Duodenal mucosa (tissue), 2 donors: ENCODE measurements around the gene TRPV6.

Experiments used
- H3K27ac ChIP-seq: one replicate; pipeline ENCODE4 v1.7.0; 2013; ENCODE audit warnings: low read depth, low read length
- H3K27me3 ChIP-seq, 2 donors: one replicate each; pipeline ENCODE4 v1.7.0; 2013; ENCODE audit warnings: low read length in 2 of 2, control low read depth in 1 of 2; ENCODE audit not compliant: insufficient read depth in 2 of 2, control insufficient read depth in 1 of 2
- H3K36me3 ChIP-seq, 2 donors: one replicate each; pipeline ENCODE4 v1.7.0; 2013; ENCODE audit warnings: low read length in 2 of 2, control low read depth in 1 of 2; ENCODE audit not compliant: insufficient read depth in 2 of 2, control insufficient read depth in 1 of 2
- H3K4me1 ChIP-seq, 2 donors: one replicate each; pipeline ENCODE4 v1.7.0; 2013; ENCODE audit warnings: low read length in 2 of 2, control low read depth in 1 of 2; ENCODE audit not compliant: insufficient read depth in 2 of 2, control insufficient read depth in 1 of 2
- H3K4me3 ChIP-seq, 2 donors: one replicate each; pipeline ENCODE4 v1.7.0; 2013; ENCODE audit warnings: low read length in 2 of 2, low read depth in 1 of 2
- H3K9ac ChIP-seq, 2 donors: one replicate each; pipeline ENCODE4 v1.7.0; 2013; ENCODE audit warnings: low read length in 2 of 2, low read depth in 1 of 2
- H3K9me3 ChIP-seq, 2 donors: one replicate each; pipeline ENCODE4 v1.7.0; 2013; ENCODE audit warnings: low read length in 2 of 2, control low read depth in 1 of 2; ENCODE audit not compliant: control insufficient read depth in 1 of 2

Gene TRPV6

DNA sequence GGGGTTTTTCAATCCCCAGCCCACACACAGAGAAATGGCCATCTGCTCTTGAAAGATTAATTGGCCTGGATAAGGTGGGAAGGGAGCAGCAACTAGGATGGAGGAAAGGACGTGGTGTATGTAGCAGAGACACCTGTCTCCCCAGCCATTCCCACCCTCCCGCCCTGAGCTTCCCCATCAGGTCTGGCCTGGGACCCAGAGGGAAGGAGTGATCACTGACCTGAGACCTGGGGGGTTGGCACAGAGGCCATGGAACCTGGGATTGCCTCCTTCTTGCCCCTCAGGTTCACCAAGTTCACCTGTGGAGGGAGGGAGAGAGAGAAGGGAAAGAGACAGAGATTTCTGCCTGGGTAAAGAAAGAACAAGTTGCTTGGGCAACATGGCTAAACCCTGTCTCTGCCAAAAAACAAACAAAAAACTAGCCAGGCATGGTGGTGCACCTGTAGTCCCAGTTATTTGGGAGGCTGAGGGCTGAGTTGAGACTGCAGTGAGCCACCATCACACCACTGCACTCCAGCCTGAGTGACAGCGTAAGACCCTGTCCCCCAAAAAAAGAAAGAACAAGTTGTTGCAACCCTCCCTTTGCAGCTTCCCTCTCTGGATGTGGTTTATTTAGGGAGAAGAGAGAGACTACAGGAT is 11.3 kb upstream of the TRPV6 start:
- no peak overlapping the region for H3K9ac ChIP-seq

DNA sequence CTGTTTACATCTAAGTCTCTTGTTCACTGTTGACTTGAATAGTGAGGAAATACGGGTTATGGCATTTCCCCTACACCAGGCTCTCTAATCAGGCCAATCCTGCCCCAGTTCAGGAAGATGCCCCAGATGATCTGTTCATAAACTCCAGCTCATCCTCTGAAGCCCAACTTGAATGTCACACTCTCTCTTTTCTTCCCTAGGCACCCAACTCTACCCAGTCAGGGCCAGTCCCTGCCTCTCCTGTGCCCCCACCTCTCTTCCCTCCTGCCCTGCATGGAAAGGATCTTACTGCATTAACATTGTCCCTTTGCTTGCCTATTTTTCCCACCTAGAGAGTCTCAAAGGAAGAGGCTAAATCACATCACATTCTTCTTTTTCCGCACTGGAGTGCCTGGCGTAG is 10.6 kb upstream of the TRPV6 start:
- Histone ChIP-seq H3K9me3 (no peaks in the 10 kb centered on the region), H3K27me3 (no peaks in the 10 kb centered on the region), H3K4me3 (no peak overlapping the region), H3K36me3 (no peaks in the 10 kb centered on the region), H3K4me1 (peaks cover 34 to 36% of the 10 kb centered on the region in 2 donors), H3K27ac (no peak overlapping the region), H3K9ac (no peak overlapping the region)

More for the DNA sequence above, 11.3 kb upstream of the TRPV6 start:
- H3K27me3 ChIP-seq = no peaks in the 10 kb centered on the region
- H3K4me3 ChIP-seq = no peak overlapping the region
- H3K27ac ChIP-seq = no peak overlapping the region
- H3K9me3 ChIP-seq = no peaks in the 10 kb centered on the region
- H3K36me3 ChIP-seq = no peaks in the 10 kb centered on the region
- H3K4me1 ChIP-seq = peaks cover 32% of the 10 kb centered on the region in 2 donors

DNA sequence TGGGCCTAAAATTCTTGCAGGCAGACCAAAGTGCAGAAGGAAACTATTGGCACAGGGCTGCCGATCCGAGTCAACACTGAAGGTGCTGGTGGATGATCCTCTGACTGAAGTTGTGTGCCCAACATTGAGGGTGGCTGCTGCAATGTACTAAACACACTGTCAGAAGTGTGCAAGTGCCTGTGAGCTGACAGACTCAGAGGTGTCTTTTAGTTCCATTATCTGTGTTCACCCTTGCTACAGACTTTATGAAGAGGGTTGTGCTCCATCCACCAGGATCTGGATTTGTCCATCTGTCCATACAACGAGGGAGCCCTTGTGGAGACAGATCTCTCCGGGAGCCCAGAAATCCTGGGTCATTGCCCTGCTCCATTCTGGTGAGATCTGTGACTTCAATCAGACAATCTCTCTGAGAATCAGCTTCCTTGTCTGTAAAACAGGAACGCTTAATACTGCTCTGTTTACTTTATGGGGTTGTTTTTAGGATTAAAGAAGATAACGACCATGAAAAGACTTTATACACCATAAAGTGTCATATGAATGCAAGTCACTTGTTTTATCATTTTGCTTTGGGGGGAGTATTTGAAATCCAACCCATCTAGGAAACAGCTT is 9.5 kb upstream of the TRPV6 start:
- no peaks in the 10 kb centered on the region for H3K36me3 ChIP-seq
- no peak overlapping the region for H3K9ac ChIP-seq
- H3K4me1 ChIP-seq = peaks cover 39 to 46% of the 10 kb centered on the region in 2 donors
- peaks cover 0 to 8% of the 10 kb centered on the region in 2 donors for H3K27me3 ChIP-seq
- no peak overlapping the region for H3K27ac ChIP-seq
- no peak overlapping the region for H3K4me3 ChIP-seq
- H3K9me3 ChIP-seq = no peaks in the 10 kb centered on the region

DNA sequence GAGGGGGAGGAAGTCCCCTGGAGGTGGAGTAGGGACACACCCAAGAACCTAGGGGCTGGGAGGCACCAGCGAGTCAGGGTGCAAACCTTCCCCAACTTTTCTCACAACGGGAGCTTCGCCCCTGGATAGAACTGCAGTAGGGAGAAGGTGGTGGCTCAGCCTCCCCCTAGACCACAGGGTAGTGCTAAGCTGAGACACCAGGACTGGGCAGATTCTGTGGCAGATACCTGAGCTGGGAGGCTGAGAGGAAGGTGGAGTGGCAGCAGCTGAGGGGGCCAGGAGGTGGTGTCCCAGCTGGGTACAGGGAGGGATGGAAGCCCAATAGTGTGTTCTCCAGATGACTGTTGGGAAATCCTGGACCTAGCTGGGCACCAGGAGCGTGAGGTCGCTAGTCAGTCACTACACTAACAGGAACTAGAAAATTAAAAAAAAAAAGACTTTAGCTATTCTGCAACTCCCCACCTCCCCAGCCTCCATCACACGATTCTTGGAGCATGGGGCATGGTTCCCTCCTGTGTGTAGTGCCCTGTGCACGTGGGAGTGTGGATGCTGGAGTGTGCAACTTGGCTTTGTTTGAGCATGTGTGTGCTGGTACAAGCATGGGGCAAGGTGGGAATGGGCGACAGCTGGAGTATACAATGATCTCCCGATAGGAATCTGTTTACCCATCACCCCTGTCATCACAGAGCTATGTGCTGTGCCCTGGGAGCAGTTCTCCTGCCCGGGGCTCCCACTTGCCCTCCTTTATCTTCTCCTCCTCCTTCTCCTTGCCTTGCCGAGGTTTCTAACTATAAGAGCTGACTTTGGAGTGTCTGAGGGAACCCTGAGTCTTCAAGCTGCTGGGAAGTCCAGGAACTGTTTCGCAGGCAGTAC is 8.8 kb upstream of the TRPV6 start:
- Histone ChIP-seq H3K4me1 (peaks cover 43 to 50% of the 10 kb centered on the region in 2 donors), H3K27ac (no peak overlapping the region), H3K27me3 (peaks cover 0 to 8% of the 10 kb centered on the region in 2 donors), H3K9ac (no peak overlapping the region), H3K4me3 (no peak overlapping the region), H3K36me3 (no peaks in the 10 kb centered on the region), H3K9me3 (no peaks in the 10 kb centered on the region)

GRCh38 chr7:142892951-142893350 is 7.4 kb upstream of the TRPV6 start:
- H3K27ac ChIP-seq = no peak overlapping the region

DNA sequence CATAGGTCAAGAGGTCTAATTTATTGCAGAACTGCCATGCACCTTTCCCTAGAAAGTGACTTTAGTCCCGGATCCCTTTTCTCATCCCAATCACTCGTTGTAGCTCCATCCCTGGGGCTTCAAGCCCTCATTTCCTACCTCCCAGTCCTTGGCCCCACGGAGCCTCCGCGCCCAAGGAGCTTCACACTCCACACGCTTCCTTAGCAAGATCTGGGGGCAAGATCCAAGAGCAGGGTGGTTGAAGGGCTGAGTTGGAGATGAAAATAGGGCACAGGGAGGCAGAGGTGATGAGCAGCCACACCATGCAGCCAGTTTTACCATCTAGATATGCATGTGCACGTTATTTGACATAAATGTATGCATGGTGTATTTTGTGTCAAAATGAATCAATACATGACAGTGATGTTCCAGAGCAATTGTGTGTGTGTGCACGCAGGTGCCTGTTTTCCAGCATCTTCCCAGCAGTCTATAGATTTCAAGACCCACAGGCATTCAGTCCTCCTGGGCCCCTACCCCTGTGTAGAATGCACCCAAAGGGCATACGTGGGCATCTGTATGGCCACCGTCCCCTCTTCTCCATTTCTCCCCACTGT is 6.0 kb upstream of the TRPV6 start:
- H3K36me3 ChIP-seq = no peaks in the 10 kb centered on the region
- H3K4me3 ChIP-seq = no peak overlapping the region
- no peak overlapping the region for H3K27ac ChIP-seq
- H3K9me3 ChIP-seq = no peaks in the 10 kb centered on the region
- peaks cover 0 to 8% of the 10 kb centered on the region in 2 donors for H3K27me3 ChIP-seq
- no peak overlapping the region for H3K9ac ChIP-seq
- H3K4me1 ChIP-seq = peaks cover 54% of the 10 kb centered on the region in 2 donors

More at GRCh38 chr7:142892951-142893350, 7.4 kb upstream of the TRPV6 start:
- H3K4me1 ChIP-seq = peaks cover 40 to 46% of the 10 kb centered on the region in 2 donors
- no peaks in the 10 kb centered on the region for H3K9me3 ChIP-seq
- no peak overlapping the region for H3K4me3 ChIP-seq
- no peak overlapping the region for H3K9ac ChIP-seq
- no peaks in the 10 kb centered on the region for H3K36me3 ChIP-seq
- H3K27me3 ChIP-seq = peaks cover 0 to 8% of the 10 kb centered on the region in 2 donors

DNA sequence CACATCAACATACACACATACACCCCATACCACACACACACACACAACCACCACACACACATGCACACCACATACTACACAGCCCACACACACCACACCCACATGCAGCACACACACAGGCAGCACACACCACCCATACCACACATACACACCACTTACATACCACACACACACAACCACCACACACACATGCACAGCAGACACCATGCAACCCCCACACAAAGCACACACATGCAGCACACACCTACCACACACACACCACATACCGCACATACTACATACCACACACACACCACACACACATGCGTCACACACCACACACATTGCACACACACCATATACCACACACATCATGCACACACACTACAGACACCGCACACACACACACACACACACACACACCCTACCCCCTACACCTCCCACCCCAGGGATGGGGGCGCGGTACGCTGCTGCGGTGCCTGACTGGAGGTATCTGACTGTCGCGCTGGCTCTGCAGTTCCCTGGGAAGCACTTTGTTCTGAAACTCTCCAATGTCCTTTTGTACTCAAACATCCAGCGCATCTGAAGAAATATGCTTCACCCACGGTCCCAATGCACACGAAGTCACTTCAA is 5.4 kb upstream of the TRPV6 start:
- H3K4me3 ChIP-seq = no peak overlapping the region
- peaks cover 54 to 59% of the 10 kb centered on the region in 2 donors for H3K4me1 ChIP-seq
- no peak overlapping the region for H3K9ac ChIP-seq
- no peaks in the 10 kb centered on the region for H3K9me3 ChIP-seq
- H3K27ac ChIP-seq = no peak overlapping the region
- H3K36me3 ChIP-seq = no peaks in the 10 kb centered on the region
- peaks cover 0 to 8% of the 10 kb centered on the region in 2 donors for H3K27me3 ChIP-seq

- Histone ChIP-seq H3K9ac (no peak overlapping the region), H3K27ac (no peak overlapping the region), H3K9me3 (no peaks in the 10 kb centered on the region), H3K4me1 (peaks cover 46 to 53% of the 10 kb centered on the region in 2 donors), H3K4me3 (no peak overlapping the region), H3K27me3 (peaks cover 0 to 8% of the 10 kb centered on the region in 2 donors), H3K36me3 (no peaks in the 10 kb centered on the region)
Observed at GRCh38 chr7:142889816-142890215, 4.3 kb upstream of the TRPV6 start.

DNA sequence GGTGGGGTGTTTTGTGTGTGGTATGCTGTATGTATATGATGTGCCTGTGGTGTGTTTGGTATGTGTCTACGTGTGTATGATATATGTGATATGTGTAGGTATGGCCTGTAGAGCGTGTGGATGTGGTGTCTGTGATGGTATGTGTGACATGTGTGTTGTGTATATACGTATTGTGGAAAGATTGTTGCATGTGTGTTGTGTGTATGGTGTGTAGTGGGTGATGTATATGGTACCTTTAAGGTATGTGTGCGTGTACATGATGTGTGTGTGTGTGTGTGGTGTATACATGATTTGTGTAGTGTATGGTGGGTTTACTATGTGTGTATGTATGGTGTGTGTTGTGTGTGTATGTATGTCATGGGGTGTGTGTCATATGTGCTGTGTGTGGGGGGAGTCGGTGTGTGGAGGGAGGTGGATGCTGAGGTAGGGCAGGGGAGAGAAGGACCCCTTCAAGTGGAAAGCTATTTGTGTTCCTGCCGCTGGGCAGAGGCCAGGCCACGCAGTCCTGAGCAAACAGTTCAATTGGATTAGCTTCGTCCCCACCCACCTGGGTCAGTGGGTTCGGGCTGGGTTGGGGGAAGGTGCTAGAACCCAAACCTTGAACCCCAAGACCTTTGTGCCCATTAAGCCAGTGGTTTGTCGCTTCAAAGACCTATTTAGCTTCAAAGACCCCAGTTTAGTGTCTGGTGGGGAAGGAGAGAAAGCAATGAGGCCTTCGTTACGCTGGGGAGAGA is 1.9 kb upstream of the TRPV6 start:
- Histone ChIP-seq H3K9ac (no peak overlapping the region), H3K27me3 (peaks cover 0 to 8% of the 10 kb centered on the region in 2 donors), H3K27ac (no peak overlapping the region), H3K4me3 (no peak overlapping the region), H3K36me3 (no peaks in the 10 kb centered on the region), H3K4me1 (peaks cover 36 to 40% of the 10 kb centered on the region in 2 donors), H3K9me3 (no peaks in the 10 kb centered on the region)
